DND-41 (cell line): ENCODE data around the gene ST6GALNAC3.

Experiments used
- CTCF ChIP-seq: IDR thresholded peaks from 2 replicates; pipeline ENCODE4 v1.5.1; 2012; ENCODE audit warnings: borderline replicate concordance, low read length, moderate library complexity, mild to moderate bottlenecking; ENCODE audit not compliant: poor library complexity, severe bottlenecking; ENCODE audit errors: extremely low read depth
- EZH2 ChIP-seq: IDR thresholded peaks from 3 replicates; pipeline ENCODE4 v1.6.1; 2012; ENCODE audit warnings: borderline replicate concordance, low read depth, mild to moderate bottlenecking, moderate library complexity, low read length, inconsistent platforms; ENCODE audit not compliant: severe bottlenecking

GRCh38 chr1:76583875-76584477 lies 509.4 kb downstream of the ST6GALNAC3 start:
- TF ChIP-seq CTCF = no peak
- TF ChIP-seq EZH2 = no peak
